GM10248 (cell line): ENCODE measurements around the gene TMEM135.

Experiments
- CTCF ChIA-PET: fragments of 300-600 bp; sonication (Branson Sonifier 250); formaldehyde crosslinking; extraction: SDS; loops from one replicate; lab custom pipeline; 2021; ENCODE audit warnings: antibody characterized with exemption; lab: Yijun Ruan, JAX
- POLR2A ChIA-PET: fragments of 350-650 bp; sonication (Branson Sonifier 250); formaldehyde crosslinking; extraction: SDS; loops from one replicate; lab custom pipeline; 2020; ENCODE audit warnings: antibody characterized with exemption; lab: Yijun Ruan, JAX
- DNase-seq: peaks from one replicate; pipeline ENCODE4 v3.0.0; 2012; ENCODE audit errors: extremely low spot score
- TF ChIP-seq, protein P1 (sequence below): IDR thresholded peaks from 2 replicates; pipeline ENCODE4 v1.5.1; 2012; ENCODE audit warnings: mild to moderate bottlenecking, low read depth; ENCODE audit errors: extremely low read depth, missing control alignments, control extremely low read depth

The TMEM135 gene

GRCh38 chr11:87339416-87339815, 301.7 kb downstream of the TMEM135 start:
- no peak for DNase-seq
- ChIA-PET CTCF (interaction anchor here (0.8 to 0.9 kb wide), 2 partner anchors 82 to 400 kb away, joined by 3 read pairs; no protein-coding TSS in a partner anchor), POLR2A (no interaction called here)
- TF ChIP-seq, protein P1, sequence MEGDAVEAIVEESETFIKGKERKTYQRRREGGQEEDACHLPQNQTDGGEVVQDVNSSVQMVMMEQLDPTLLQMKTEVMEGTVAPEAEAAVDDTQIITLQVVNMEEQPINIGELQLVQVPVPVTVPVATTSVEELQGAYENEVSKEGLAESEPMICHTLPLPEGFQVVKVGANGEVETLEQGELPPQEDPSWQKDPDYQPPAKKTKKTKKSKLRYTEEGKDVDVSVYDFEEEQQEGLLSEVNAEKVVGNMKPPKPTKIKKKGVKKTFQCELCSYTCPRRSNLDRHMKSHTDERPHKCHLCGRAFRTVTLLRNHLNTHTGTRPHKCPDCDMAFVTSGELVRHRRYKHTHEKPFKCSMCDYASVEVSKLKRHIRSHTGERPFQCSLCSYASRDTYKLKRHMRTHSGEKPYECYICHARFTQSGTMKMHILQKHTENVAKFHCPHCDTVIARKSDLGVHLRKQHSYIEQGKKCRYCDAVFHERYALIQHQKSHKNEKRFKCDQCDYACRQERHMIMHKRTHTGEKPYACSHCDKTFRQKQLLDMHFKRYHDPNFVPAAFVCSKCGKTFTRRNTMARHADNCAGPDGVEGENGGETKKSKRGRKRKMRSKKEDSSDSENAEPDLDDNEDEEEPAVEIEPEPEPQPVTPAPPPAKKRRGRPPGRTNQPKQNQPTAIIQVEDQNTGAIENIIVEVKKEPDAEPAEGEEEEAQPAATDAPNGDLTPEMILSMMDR: no peak

DNA sequence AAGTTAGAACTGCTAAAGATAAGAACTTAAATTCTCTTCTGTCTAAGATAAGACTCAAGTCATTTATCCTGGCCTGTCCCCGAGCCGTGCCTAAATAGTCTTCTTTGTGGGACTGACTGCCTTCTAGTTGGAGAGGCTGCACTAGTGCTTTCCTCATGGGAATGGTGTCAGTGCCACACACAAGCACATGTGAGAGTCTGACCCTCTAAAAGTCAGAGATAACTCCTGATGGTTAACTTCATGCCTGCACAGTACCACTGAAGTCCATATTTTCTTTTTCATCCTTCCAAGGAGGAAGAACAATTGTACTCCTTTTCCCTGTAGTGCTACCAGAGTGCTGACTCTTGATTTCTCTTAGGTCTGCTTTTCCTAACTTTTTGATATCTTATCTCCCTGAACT, 309.7 kb downstream of the TMEM135 start:
- DNase-seq: no peak
- ChIA-PET POLR2A (no interaction called here), CTCF (no interaction called here)
- TF ChIP-seq, protein P1: no peak

- TF ChIP-seq, protein P1: no peak
- DNase-seq: no peak
- CTCF ChIA-PET: no interaction called here
- POLR2A ChIA-PET: no interaction called here
Measured at GRCh38 chr11:87347854-87348253, 310.1 kb downstream of the TMEM135 start.

GRCh38 chr11:87351676-87352075, 313.9 kb downstream of the TMEM135 start:
- DNase-seq: peak; percentile 15
- CTCF ChIA-PET: interaction anchor here (0.7 to 6.4 kb wide), 12 partner anchors 10 to 620 kb away, joined by 3 to 121 read pairs (median 5); no protein-coding TSS in a partner anchor
- TF ChIP-seq, protein P1: no peak
- POLR2A ChIA-PET: no interaction called here

- peak; percentile 82 for DNase-seq
- TF ChIP-seq, protein P1: peak; percentile 97
Measured at GRCh38 chr11:87352759-87353707, 315.3 kb downstream of the TMEM135 start.

GRCh38 chr11:87353771-87354345, 316.1 kb downstream of the TMEM135 start:
- ChIA-PET POLR2A (no interaction called here), CTCF (interaction anchor here (0.9 to 6.4 kb wide), 15 partner anchors 13 to 1198 kb away, joined by 3 to 121 read pairs (median 3); no protein-coding TSS in a partner anchor)
- DNase-seq: no peak
- TF ChIP-seq, protein P1: no peak

More at GRCh38 chr11:87352759-87353707, 315.3 kb downstream of the TMEM135 start:
- ChIA-PET POLR2A (no interaction called here), CTCF (interaction anchor here (0.9 to 6.4 kb wide), 20 partner anchors 8 to 1199 kb away, joined by 3 to 121 read pairs (median 4); no protein-coding TSS in a partner anchor)
